ENCODE measurements around the gene FBXO21. TPM values are rescaled to one million over a fixed set of nuclear protein-coding genes. Genes with fewer than 3 reads are reported as not detected.
"Not testable (repeated sequence)": the region's sequence is repeated elsewhere in the genome, so short reads cannot be mapped to it uniquely, and the experiment has no call there.

Gene FBXO21
- total and polyA plus RNA-seq, 3 experiments from 2014 or later = 27.3 to 48.6 (median 34.6) TPM

DNA sequence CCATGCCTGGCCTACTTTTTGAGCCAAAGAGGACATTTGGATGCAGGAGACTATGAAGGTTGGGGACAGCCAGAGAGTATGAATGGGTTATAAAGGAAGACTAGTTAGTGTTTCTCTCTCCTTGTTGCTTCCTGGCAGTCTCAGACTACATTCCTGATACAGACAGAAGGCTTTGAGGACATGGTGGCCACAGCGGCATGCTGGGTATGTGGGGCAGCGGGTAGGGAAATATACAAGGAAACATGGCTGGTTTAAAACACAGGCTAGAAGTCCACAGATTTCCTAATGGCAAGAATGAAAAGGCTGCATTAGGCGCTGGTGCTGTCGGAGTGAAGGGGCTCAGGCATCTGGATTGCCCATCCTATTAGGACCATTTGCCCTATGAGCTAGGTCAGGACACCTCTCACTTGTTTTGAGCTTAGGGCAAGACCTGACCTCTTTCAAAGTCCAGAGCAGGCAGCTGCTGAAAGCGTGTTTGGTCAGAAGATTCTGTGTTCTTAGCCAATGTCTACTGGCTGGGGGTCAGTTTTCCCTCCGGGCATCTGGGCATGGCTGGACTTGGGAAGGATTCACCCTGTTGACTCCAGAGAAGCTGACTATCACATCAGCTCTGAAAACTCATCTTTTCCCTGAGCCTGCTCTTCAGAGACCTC is 20.1 kb upstream of the FBXO21 start:
- Histone ChIP-seq H3K27ac (ENCODE audit: low read depth, low read length) (no peak overlapping the region), H3K4me3 (ENCODE audit: low read length) (no peak overlapping the region), H3K4me1 (ENCODE audit: insufficient read depth, low read length) (no peaks in the 10 kb centered on the region), H3K9me3 (ENCODE audit: low read length) (no peaks in the 10 kb centered on the region), H3K36me3 (ENCODE audit: insufficient read depth, low read length) (no peaks in the 10 kb centered on the region), H3K27me3 (ENCODE audit: insufficient read depth, low read length, poor library complexity, severe bottlenecking) (peaks cover 4% of the 10 kb centered on the region)
- no peak overlapping the region for H3K4me3 Mint-ChIP-seq
- H3K27ac Mint-ChIP-seq = peak overlapping the region in 1 of 8 donors; percentile 86
- H3K36me3 Mint-ChIP-seq = peaks cover 0 to 2% (median 0%) of the 10 kb centered on the region in 3 donors
- no peaks in the 10 kb centered on the region for H3K4me1 Mint-ChIP-seq
- ChIA-PET CTCF (interaction anchor here (1.0 to 1.2 kb wide), 3 partner anchors 9 to 16 kb away, joined by 3 to 5 read pairs (median 4); no protein-coding TSS in a partner anchor), POLR2A (no interaction called here)
- DNase-seq = no peak
- no peaks in the 10 kb centered on the region for H3K9me3 Mint-ChIP-seq
- H3K27me3 Mint-ChIP-seq = peaks cover 11 to 38% of the 10 kb centered on the region in 2 donors

DNA sequence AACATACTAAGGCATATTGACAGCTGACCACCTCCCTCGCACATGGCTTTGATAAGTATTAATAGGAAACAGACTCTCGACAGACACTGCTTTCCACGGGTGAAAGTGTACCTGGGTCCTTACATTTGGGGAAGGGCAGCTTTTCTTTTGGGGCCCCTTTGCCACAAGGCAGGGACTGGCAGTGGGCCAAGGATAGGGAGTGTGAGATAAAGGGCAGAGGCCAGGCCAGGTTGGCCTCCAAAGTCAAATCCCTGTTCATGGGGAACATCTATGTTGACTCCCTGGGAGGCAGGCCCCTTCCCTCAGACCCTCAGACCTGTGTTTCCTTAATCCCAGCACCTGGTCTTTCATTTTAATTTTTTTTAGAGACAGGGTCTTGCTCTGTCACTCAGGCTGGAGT is 19.4 kb upstream of the FBXO21 start:
- H3K4me3 Mint-ChIP-seq = no peak overlapping the region
- peaks cover 9 to 43% of the 10 kb centered on the region in 2 donors for H3K27me3 Mint-ChIP-seq
- CTCF ChIA-PET = no interaction called here
- POLR2A ChIA-PET = no interaction called here
- Histone ChIP-seq H3K9me3 (ENCODE audit: low read length) (no peaks in the 10 kb centered on the region), H3K27ac (ENCODE audit: low read depth, low read length) (no peak overlapping the region), H3K4me1 (ENCODE audit: insufficient read depth, low read length) (no peaks in the 10 kb centered on the region), H3K36me3 (ENCODE audit: insufficient read depth, low read length) (no peaks in the 10 kb centered on the region), H3K4me3 (ENCODE audit: low read length) (no peak overlapping the region), H3K27me3 (ENCODE audit: insufficient read depth, low read length, poor library complexity, severe bottlenecking) (peaks cover 4% of the 10 kb centered on the region)
- H3K36me3 Mint-ChIP-seq = peaks cover 0 to 2% (median 0%) of the 10 kb centered on the region in 3 donors
- no peaks in the 10 kb centered on the region for H3K4me1 Mint-ChIP-seq
- DNase-seq = no peak
- H3K27ac Mint-ChIP-seq = no peak overlapping the region
- no peaks in the 10 kb centered on the region for H3K9me3 Mint-ChIP-seq

DNA sequence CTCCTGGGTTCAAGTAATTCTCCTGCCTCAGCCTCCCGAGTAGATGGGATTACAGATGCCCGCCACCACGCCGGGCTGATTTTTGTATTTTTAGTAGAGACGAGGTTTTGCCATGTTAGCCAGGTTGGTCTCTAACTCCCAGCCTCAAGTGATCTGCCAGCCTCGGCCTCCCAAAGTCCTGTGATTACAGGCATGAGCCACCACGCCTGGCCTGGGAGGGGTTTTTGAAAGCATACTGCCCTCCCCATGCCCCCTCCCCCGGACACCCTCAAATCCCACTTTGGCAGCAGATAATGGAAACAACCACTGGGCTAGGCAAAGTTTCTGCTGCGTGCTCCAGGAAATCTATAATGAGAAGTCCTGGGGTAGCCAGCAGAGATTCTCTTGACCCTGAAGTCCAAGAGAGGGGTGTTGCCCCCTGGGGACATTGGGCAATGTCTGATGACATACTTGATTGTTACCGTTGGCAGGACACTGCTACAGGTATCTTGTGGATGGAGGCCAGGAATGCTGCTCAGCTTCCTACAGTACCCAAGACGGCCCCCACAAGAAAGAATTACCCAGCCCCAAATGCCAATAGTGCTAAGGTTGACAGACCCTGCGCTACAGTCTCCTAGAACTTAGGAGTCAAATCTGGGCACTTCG is 18.7 kb upstream of the FBXO21 start:
- H3K4me3 ChIP-seq (ENCODE audit: low read length) = no peak overlapping the region
- H3K9me3 ChIP-seq (ENCODE audit: low read length) = no peaks in the 10 kb centered on the region
- H3K4me1 ChIP-seq (ENCODE audit: insufficient read depth, low read length) = no peaks in the 10 kb centered on the region
- H3K36me3 ChIP-seq (ENCODE audit: insufficient read depth, low read length) = no peaks in the 10 kb centered on the region
- POLR2A ChIA-PET = no interaction called here
- H3K9me3 Mint-ChIP-seq = no peaks in the 10 kb centered on the region
- no peak overlapping the region for H3K27ac Mint-ChIP-seq
- no peaks in the 10 kb centered on the region for H3K4me1 Mint-ChIP-seq
- no peak overlapping the region for H3K4me3 Mint-ChIP-seq
- peaks cover 4% of the 10 kb centered on the region for H3K27me3 ChIP-seq (ENCODE audit: insufficient read depth, low read length, poor library complexity, severe bottlenecking)
- no peak overlapping the region for H3K27ac ChIP-seq (ENCODE audit: low read depth, low read length)
- peaks cover 9 to 46% of the 10 kb centered on the region in 2 donors for H3K27me3 Mint-ChIP-seq
- peaks cover 0 to 2% (median 0%) of the 10 kb centered on the region in 3 donors for H3K36me3 Mint-ChIP-seq
- CTCF ChIA-PET = no interaction called here
- DNase-seq = no peak

DNA sequence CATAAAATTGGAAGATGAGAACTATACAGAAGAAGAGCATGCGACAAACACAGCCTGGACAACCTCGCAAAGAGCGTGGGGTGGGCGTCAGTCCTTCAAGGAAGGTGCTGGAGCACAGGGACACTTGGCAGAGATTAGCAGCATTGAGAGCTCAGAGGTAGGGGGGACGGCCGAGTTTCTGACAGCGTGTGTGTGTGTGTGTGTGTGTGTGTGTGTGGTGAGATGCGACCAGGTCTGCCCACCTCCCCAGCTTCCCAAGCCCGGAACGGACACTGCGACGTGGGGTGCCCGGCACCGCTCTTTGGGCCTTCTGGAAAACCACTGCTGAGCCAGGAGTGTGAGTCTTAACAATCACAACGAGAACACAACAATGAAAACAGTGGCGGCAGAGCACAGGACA is 17.9 kb upstream of the FBXO21 start:
- Mint-ChIP-seq H3K4me3 (peak overlapping the region in 1 of 7 donors; percentile 58), H3K27me3 (peaks cover 9 to 49% of the 10 kb centered on the region in 2 donors), H3K9me3 (no peaks in the 10 kb centered on the region), H3K4me1 (no peaks in the 10 kb centered on the region), H3K27ac (peak overlapping the region in 1 of 8 donors; percentile 46), H3K36me3 (peaks cover 0 to 2% (median 0%) of the 10 kb centered on the region in 3 donors)
- Histone ChIP-seq H3K9me3 (ENCODE audit: low read length) (no peaks in the 10 kb centered on the region), H3K27ac (ENCODE audit: low read depth, low read length) (no peak overlapping the region), H3K4me3 (ENCODE audit: low read length) (no peak overlapping the region), H3K4me1 (ENCODE audit: insufficient read depth, low read length) (no peaks in the 10 kb centered on the region), H3K36me3 (ENCODE audit: insufficient read depth, low read length) (no peaks in the 10 kb centered on the region), H3K27me3 (ENCODE audit: insufficient read depth, low read length, poor library complexity, severe bottlenecking) (peaks cover 4% of the 10 kb centered on the region)
- POLR2A ChIA-PET = no interaction called here
- DNase-seq = no peak
- CTCF ChIA-PET = no interaction called here

DNA sequence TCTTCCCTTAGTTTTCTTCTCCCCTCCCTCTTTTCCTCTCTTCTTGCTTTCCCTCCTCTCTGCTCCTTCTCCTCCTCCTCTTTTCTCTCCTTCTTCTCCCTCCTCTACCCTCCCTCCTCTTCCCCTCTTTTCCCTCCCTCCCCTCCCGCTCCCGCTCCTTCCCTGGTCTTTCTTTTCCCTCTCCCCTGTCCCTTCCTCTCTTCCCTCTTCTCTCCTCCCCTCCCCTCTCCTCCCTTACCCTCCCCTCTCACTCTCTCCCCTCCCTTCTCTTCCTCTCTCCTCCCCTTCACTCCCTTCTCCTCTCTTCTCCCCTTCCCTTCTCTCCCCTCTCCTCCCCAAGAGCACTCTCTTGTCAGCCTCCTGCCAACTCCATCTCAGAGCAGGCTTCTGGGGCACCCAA is 17.4 kb upstream of the FBXO21 start:
- Mint-ChIP-seq H3K36me3 (peaks cover 0 to 2% (median 0%) of the 10 kb centered on the region in 3 donors), H3K27me3 (peaks cover 10 to 49% of the 10 kb centered on the region in 2 donors), H3K4me1 (no peaks in the 10 kb centered on the region), H3K4me3 (no peak overlapping the region), H3K27ac (no peak overlapping the region), H3K9me3 (no peaks in the 10 kb centered on the region)
- ChIA-PET POLR2A (no interaction called here), CTCF (no interaction called here)
- Histone ChIP-seq H3K4me3 (ENCODE audit: low read length) (no peak overlapping the region), H3K9me3 (ENCODE audit: low read length) (no peaks in the 10 kb centered on the region), H3K27ac (ENCODE audit: low read depth, low read length) (no peak overlapping the region), H3K4me1 (ENCODE audit: insufficient read depth, low read length) (no peaks in the 10 kb centered on the region), H3K36me3 (ENCODE audit: insufficient read depth, low read length) (no peaks in the 10 kb centered on the region), H3K27me3 (ENCODE audit: insufficient read depth, low read length, poor library complexity, severe bottlenecking) (peaks cover 4% of the 10 kb centered on the region)
- DNase-seq = no peak

- Histone ChIP-seq H3K27me3 (ENCODE audit: insufficient read depth, low read length, poor library complexity, severe bottlenecking) (no peaks in the 10 kb centered on the region), H3K4me1 (ENCODE audit: insufficient read depth, low read length) (no peaks in the 10 kb centered on the region), H3K4me3 (ENCODE audit: low read length) (no peak overlapping the region), H3K36me3 (ENCODE audit: insufficient read depth, low read length) (no peaks in the 10 kb centered on the region), H3K9me3 (ENCODE audit: low read length) (no peaks in the 10 kb centered on the region), H3K27ac (ENCODE audit: low read depth, low read length) (no peak overlapping the region)
- ChIA-PET CTCF (interaction anchor here (1.4 kb wide), 1 partner anchor 10 kb away, joined by 5 read pairs; no protein-coding TSS in a partner anchor), POLR2A (interaction anchor here (0.6 kb wide), 1 partner anchor 32 kb away, joined by 4 read pairs; no protein-coding TSS in a partner anchor)
- Mint-ChIP-seq H3K36me3 (peaks cover 0 to 3% (median 0%) of the 10 kb centered on the region in 3 donors), H3K4me1 (no peaks in the 10 kb centered on the region), H3K27ac (no peak overlapping the region), H3K27me3 (peaks cover 10 to 35% of the 10 kb centered on the region in 2 donors), H3K9me3 (no peaks in the 10 kb centered on the region), H3K4me3 (no peak overlapping the region)
- no peak for DNase-seq
These were observed 12.3 kb upstream of the FBXO21 start for GRCh38 chr12:117202556-117202955.

DNA sequence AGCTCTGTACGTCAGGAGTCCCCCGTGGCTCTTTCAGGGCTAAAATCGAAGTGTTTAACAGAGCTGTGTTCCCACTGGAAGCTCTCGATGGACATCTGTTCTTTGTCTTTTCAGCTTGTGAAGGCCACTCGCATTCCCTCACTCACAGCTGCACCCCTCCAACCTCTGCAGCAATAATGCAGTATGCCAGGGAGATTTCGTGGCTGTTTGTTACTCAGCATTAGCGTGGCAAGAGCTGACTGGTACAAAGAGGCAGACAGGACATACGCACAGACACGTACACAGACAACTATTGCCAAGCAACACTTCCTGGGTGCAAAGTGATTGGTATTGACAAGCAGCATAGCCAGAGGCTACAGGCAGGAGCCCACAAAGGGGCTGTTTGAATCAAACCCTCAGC is 11.8 kb upstream of the FBXO21 start:
- Mint-ChIP-seq H3K27ac (peak overlapping the region in 1 of 8 donors; percentile 27), H3K9me3 (no peaks in the 10 kb centered on the region), H3K4me1 (no peaks in the 10 kb centered on the region), H3K36me3 (peaks cover 0 to 3% (median 0%) of the 10 kb centered on the region in 3 donors), H3K27me3 (peaks cover 12 to 36% of the 10 kb centered on the region in 2 donors), H3K4me3 (no peak overlapping the region)
- no peaks in the 10 kb centered on the region for H3K4me1 ChIP-seq (ENCODE audit: insufficient read depth, low read length)
- H3K27ac ChIP-seq (ENCODE audit: low read depth, low read length) = no peak overlapping the region
- DNase-seq = no peak
- H3K27me3 ChIP-seq (ENCODE audit: insufficient read depth, low read length, poor library complexity, severe bottlenecking) = no peaks in the 10 kb centered on the region
- H3K36me3 ChIP-seq (ENCODE audit: insufficient read depth, low read length) = no peaks in the 10 kb centered on the region
- no peak overlapping the region for H3K4me3 ChIP-seq (ENCODE audit: low read length)
- POLR2A ChIA-PET = no interaction called here
- no peaks in the 10 kb centered on the region for H3K9me3 ChIP-seq (ENCODE audit: low read length)
- CTCF ChIA-PET = no interaction called here

- H3K27me3 Mint-ChIP-seq = peaks cover 13 to 34% of the 10 kb centered on the region in 2 donors
- H3K9me3 Mint-ChIP-seq; H3K36me3 Mint-ChIP-seq; H3K4me1 Mint-ChIP-seq; H3K27me3 ChIP-seq (ENCODE audit: insufficient read depth, low read length, poor library complexity, severe bottlenecking); H3K4me3 Mint-ChIP-seq; H3K36me3 ChIP-seq (ENCODE audit: insufficient read depth, low read length); H3K9me3 ChIP-seq (ENCODE audit: low read length); H3K4me3 ChIP-seq (ENCODE audit: low read length); H3K27ac Mint-ChIP-seq; DNase-seq; H3K27ac ChIP-seq (ENCODE audit: low read depth, low read length); H3K4me1 ChIP-seq (ENCODE audit: insufficient read depth, low read length): not testable (repeated sequence)
- CTCF ChIA-PET = interaction anchor here (0.8 to 1.3 kb wide), 4 partner anchors 9 to 20 kb away, joined by 3 to 4 read pairs (median 3); no protein-coding TSS in a partner anchor
- POLR2A ChIA-PET = interaction anchor here (0.7 kb wide), 1 partner anchor 22 kb away, joined by 4 read pairs; no protein-coding TSS in a partner anchor
These were observed 9.9 kb upstream of the FBXO21 start for GRCh38 chr12:117199956-117200744.

All from CD8-positive, alpha-beta memory T cell (primary cell).